IPS DF 6.9 (cell line): ENCODE data around the gene NEGR1.

ENCODE experiments used
- DNase-seq: peaks from one replicate; pipeline ENCODE4 v3.0.0-alpha.2; 2013; ENCODE audit warnings: low read depth, low spot score
- H3K27ac ChIP-seq: one replicate; pipeline ENCODE4 v1.5.1; 2013; ENCODE audit warnings: low read length, control low read depth
- H3K27me3 ChIP-seq: 2 replicates; pipeline ENCODE4 v1.6.1; 2013; ENCODE audit warnings: mild to moderate bottlenecking, low read length; ENCODE audit not compliant: control insufficient read depth, insufficient read depth
- H3K36me3 ChIP-seq: 2 replicates; pipeline ENCODE4 v1.6.1; 2013; ENCODE audit warnings: low read length; ENCODE audit not compliant: control insufficient read depth, insufficient read depth
- H3K4me1 ChIP-seq: 2 replicates; pipeline ENCODE4 v1.6.1; 2013; ENCODE audit warnings: low read length; ENCODE audit not compliant: control insufficient read depth, insufficient read depth
- H3K4me3 ChIP-seq: 2 replicates; pipeline ENCODE4 v1.5.1; 2013; ENCODE audit warnings: mild to moderate bottlenecking, low read length
- H3K9me3 ChIP-seq: 2 replicates; pipeline ENCODE4 v1.6.1; 2013; ENCODE audit warnings: low read length, inconsistent platforms; ENCODE audit not compliant: control insufficient read depth, insufficient read depth
- WGBS: extraction: QIAGEN DNeasy Blood & Tissue Kit; methylation state at CpG from one replicate; pipeline ENCODE4 v1.1.7; 2013; ENCODE audit warnings: mixed read lengths, missing lambda C conversion rate; ENCODE audit not compliant: insufficient read length, insufficient coverage; 5-methylcytosine and 5-hydroxymethylcytosine counted together

NEGR1 gene

DNA sequence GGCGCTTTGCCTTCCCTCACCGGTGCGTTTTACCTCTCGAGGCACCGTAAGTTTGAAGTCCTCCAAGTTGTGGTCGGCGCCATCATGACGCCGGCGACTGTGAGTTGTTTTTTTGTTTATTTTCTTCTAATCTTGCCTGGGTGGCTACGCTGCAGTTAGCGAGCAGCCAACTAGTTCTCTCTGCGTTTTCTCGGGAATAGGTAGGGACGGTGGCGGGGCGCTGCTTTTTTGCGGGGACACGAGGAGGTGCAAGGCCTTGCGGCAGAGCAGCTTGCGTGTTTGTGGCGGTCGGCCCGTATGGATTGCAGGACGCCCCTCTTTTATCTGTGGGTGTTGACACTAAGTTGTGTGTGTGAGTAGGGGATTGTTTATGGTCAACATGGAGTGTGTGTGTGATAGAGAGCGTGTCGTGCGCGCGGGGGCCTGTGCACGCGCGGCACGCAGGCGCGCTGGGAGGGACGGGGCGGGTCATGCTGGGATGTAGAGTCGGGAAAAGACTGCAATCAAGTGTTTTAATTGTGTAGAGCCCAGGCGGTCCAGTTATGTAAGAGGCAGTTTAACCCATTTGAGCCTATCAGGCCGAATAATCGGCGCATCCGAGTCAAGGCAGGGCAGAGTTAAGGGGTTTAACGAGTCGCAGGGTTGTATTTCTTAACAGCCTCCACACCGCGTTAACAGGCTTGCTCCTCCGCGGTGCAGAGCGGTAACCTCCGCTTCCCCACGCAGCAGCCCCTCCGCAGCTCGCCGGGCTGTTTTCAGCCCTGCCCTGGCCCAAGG is 1.2 kb upstream of the NEGR1 start:
- DNase-seq, result no peak
- Histone ChIP-seq H3K36me3 (no peaks in the 10 kb centered on the region), H3K4me1 (0 out of 2 replicates have a peak, but pooled peaks cover 1% of the 10 kb centered on the region), H3K9me3 (no peaks in the 10 kb centered on the region), H3K4me3 (peak overlapping the region; percentile 67), H3K27ac (no peak overlapping the region), H3K27me3 (peaks cover 3% of the 10 kb centered on the region; the same call in 1 of the 2 replicates)
- WGBS, result no CpG with 5 or more reads among the region's 56 CpGs

DNA sequence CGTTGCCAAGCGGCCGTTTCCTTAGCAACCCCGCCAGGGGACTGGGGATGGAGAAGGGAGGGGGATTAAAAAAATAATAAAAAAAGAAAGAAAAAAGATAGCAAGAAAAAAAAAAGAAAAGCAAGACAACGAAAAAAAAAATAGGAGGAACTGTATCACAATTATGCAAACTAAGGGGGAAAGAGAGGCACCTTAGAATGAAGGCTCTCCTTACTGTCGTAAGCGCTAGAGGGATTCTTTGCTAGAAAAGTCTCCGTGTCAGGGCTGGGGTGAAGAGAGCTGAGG is 625 bp upstream of the NEGR1 start:
- no peak overlapping the region for H3K27ac ChIP-seq
- H3K4me1 ChIP-seq, result 0 out of 2 replicates have a peak, but pooled peaks cover 1% of the 10 kb centered on the region
- H3K4me3 ChIP-seq, result peak overlapping the region; percentile 67; the same call in 1 of the 2 replicates
- no peaks in the 10 kb centered on the region for H3K9me3 ChIP-seq
- DNase-seq, result no peak
- H3K27me3 ChIP-seq, result peaks cover 3% of the 10 kb centered on the region; the same call in 1 of the 2 replicates
- no CpG with 5 or more reads among the region's 8 CpGs for WGBS
- H3K36me3 ChIP-seq, result no peaks in the 10 kb centered on the region

DNA sequence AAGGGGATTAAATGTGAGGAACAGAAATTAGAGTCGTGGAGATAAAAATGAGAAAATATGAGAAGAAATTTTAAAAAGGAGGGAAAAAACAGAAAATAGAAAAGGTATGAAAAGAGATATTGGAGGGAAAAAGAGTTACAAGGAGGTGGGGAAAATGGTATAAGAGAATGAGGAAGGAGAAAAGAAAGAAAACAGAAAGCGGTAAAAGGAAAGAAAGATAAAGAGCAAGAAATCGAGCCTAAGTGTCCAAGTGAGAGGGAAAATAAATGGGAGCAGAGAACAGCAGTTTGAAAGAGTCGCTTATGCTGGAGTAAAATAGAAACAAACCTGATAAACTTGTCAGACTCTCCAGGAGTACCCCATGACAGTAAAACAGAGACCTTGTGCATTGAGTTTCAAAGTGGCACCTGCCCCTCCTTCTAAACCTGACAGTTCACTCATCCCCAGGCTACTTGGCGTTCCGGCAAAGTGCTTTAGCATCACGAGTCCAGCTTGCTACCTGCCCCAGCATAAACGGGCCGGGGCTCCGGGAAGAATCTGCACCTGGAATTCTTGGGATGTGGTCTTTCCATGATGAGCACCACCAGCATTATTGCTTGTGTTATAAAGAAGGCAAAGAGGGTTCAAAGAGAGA is 585 bp downstream of the NEGR1 start:
- Histone ChIP-seq H3K27ac (no peak overlapping the region), H3K27me3 (peaks cover 3% of the 10 kb centered on the region; the same call in 1 of the 2 replicates), H3K36me3 (no peaks in the 10 kb centered on the region), H3K4me3 (peak overlapping the region; percentile 65; the same call in 1 of the 2 replicates), H3K9me3 (no peaks in the 10 kb centered on the region), H3K4me1 (0 out of 2 replicates have a peak, but pooled peaks cover 1% of the 10 kb centered on the region)
- no peak for DNase-seq
- 100% methylated on average over 2 of the region's 10 CpGs for WGBS

DNA sequence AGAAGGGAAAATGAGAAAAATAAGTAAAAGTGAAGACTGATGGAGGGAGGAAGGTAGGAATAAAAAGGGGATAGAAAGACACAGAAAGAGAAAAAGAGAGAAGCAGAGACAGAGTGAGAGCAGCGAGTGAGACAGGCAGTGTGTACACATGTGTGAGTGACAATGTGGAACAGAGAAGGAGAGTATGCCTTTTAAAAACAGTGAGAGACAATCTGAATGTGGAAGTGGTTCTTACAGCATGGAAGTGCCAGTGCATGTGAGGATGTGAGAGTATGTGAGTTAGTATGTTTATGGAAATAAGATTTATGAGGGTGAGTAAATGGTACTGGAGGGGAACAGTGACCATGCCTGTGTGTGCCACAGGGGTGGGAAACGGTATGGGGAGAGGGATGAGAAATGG is 1.2 kb downstream of the NEGR1 start:
- Histone ChIP-seq H3K36me3 (no peaks in the 10 kb centered on the region), H3K9me3 (no peaks in the 10 kb centered on the region), H3K27ac (no peak overlapping the region), H3K4me3 (no peak overlapping the region), H3K4me1 (0 out of 2 replicates have a peak, but pooled peaks cover 1% of the 10 kb centered on the region), H3K27me3 (peaks cover 3% of the 10 kb centered on the region; the same call in 1 of the 2 replicates)
- DNase-seq, result no peak
- WGBS, result no CpG with 5 or more reads among the region's 2 CpGs

DNA sequence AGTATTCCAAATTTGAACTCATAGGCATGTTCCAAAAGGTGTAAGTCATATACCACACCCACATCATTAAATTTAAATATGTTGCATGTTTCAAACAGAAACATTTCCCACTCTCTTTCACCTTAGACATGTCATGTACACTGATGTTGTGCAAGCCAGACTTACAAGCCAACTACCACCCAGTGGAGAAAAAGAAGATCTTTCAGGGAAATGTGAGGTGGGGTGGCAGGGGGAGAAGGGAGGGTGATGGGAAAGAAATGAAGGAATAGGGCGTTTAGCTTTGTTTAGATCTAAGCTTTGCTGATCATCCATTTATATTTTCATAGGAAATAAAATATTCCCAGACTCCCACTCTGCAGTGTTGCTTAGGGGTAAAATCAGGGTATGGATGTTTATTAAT is 1.6 kb downstream of the NEGR1 start:
- DNase-seq, result no peak
- Histone ChIP-seq H3K36me3 (no peaks in the 10 kb centered on the region), H3K27me3 (peaks cover 3% of the 10 kb centered on the region; the same call in 1 of the 2 replicates), H3K4me1 (0 out of 2 replicates have a peak, but pooled peaks cover 1% of the 10 kb centered on the region), H3K4me3 (no peak overlapping the region), H3K27ac (no peak overlapping the region), H3K9me3 (no peaks in the 10 kb centered on the region)
- no CpG with 5 or more reads among the region's 1 CpG for WGBS

DNA sequence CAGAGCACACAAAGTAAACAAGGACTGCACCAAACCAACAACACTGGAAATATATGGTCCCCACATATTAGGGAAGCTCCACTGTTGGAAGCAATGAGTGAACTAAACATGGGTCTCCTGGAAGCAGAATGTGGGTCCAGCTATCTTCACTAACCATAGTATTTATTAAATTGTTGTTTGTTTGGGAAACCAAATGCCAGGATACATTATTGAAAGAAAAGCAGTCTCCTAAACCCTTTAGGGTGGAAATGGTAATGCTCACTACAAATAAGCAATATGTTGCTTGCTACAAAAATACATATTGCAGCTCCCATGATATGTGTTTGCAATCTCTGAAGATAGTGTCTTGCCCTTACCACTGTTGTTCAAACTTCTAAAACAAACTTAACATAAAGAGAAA is 2.2 kb downstream of the NEGR1 start:
- 0 out of 2 replicates have a peak, but pooled peaks cover 1% of the 10 kb centered on the region for H3K4me1 ChIP-seq
- no peak overlapping the region for H3K4me3 ChIP-seq
- no peaks in the 10 kb centered on the region for H3K9me3 ChIP-seq
- no peak overlapping the region for H3K27ac ChIP-seq
- H3K27me3 ChIP-seq, result peaks cover 3% of the 10 kb centered on the region; the same call in 1 of the 2 replicates
- DNase-seq, result no peak
- H3K36me3 ChIP-seq, result no peaks in the 10 kb centered on the region

DNA sequence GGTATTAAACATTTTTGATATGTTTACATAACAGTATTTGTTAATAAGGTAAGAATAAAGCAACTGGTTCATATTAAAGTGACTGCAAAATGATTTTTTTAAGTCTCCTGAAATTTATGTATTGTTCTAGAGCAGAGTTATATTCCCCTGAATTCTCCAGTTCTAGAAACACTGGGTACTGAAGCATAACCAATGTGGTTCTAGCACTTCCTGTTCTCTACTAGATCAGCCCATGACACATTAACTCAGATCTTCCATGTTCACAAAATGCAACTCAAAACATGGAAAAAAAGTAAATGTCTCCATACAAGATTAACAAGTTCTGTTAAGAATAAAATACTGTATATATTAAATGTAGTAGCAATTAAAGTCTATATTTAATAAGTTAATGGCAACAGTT is 3.9 kb downstream of the NEGR1 start:
- H3K36me3 ChIP-seq, result no peaks in the 10 kb centered on the region
- H3K27me3 ChIP-seq, result peaks cover 3% of the 10 kb centered on the region; the same call in 1 of the 2 replicates
- no peak for DNase-seq
- H3K27ac ChIP-seq, result no peak overlapping the region
- no peak overlapping the region for H3K4me3 ChIP-seq
- no peaks in the 10 kb centered on the region for H3K9me3 ChIP-seq
- no peaks in the 10 kb centered on the region for H3K4me1 ChIP-seq

DNA sequence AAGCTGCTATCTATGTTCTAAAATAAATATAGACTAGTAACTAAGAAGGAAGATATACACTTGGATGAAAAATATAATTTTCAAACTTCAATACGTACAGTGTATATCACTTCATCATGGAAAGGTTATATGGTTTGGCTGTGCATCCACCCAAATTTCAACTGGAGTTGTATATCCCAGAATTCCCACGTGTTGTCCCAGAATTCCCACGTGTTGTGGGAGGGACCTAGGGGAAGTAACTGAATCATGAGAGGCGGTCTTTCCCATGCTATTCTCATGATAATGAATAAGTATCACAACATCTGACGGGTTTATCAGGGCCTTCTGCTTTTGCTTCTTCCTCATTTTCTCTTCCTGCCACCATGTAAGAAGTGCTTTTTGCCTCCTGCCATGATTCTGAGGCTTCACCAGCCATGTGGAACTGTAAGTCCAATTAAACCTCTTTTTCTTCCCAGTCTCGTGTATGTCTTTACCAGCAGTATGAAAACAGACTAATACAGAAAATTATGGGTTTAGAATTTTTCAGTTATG is 10.7 kb downstream of the NEGR1 start:
- no peaks in the 10 kb centered on the region for H3K4me1 ChIP-seq
- no peaks in the 10 kb centered on the region for H3K9me3 ChIP-seq
- H3K27ac ChIP-seq, result no peak overlapping the region
- no peaks in the 10 kb centered on the region for H3K27me3 ChIP-seq
- no peak overlapping the region for H3K4me3 ChIP-seq
- no CpG with 5 or more reads among the region's 6 CpGs for WGBS
- H3K36me3 ChIP-seq, result no peaks in the 10 kb centered on the region
- DNase-seq, result no peak

DNA sequence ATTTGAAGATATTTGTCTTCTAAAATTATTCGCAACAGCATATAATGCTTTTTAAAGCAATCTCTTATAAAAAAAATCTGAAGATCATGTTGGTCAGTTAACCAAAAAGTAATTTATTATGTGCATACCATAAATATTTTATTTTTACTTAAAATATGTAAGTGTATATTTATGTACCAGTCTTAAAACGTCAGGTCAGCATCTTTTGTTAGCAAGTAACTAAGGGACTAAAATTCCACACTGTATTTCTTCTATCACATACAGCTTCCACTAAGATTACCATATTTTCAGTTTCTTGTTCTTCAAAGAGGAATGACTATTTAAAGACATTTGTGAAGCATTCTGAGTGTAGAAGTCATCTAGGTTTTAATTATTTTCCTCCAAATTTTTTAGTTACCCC is 19.6 kb downstream of the NEGR1 start:
- no CpG with 5 or more reads among the region's 2 CpGs for WGBS
- DNase-seq, result no peak
- Histone ChIP-seq H3K27me3 (no peaks in the 10 kb centered on the region), H3K4me3 (no peak overlapping the region), H3K4me1 (no peaks in the 10 kb centered on the region), H3K9me3 (no peaks in the 10 kb centered on the region), H3K27ac (no peak overlapping the region), H3K36me3 (no peaks in the 10 kb centered on the region)

DNA sequence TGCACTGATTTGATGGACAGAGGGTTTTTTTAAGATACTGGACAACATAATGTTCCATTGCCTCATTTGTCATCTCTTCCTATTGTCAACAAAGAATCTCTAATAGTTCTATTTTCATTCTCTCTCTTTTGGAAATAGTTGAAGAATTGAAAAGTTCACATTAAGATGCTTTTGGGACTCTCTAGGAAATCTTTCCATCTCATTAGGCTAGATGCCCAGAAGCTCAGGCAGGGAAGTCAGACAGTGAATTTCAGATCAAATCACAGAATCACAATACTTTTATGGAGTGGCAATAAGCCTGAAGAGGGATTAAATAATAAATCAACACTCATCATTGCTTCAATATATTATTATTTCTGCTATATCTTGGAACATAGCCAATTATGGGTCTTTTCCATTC is 29.2 kb downstream of the NEGR1 start:
- no peak overlapping the region for H3K27ac ChIP-seq
- H3K36me3 ChIP-seq, result no peaks in the 10 kb centered on the region
- DNase-seq, result no peak
- H3K4me1 ChIP-seq, result no peaks in the 10 kb centered on the region
- no peaks in the 10 kb centered on the region for H3K27me3 ChIP-seq
- no peaks in the 10 kb centered on the region for H3K9me3 ChIP-seq
- H3K4me3 ChIP-seq, result no peak overlapping the region
